ENCODE results near the gene MRGPRD. TPM values are rescaled to one million over a fixed set of nuclear protein-coding genes. Genes with fewer than 3 reads are reported as not detected.

The MRGPRD gene
- total and polyA plus RNA-seq, 4 experiments from 2014 or later, result 0.48 TPM; not detected in 3

GRCh38 chr11:68996376-68997123, 15.8 kb upstream of the MRGPRD start:
- intact Hi-C loops (cut with micrococcal nuclease), result no loop called here
- H3K4me1 ChIP-seq (ENCODE audit: insufficient read depth, low read length), result no peaks in the 10 kb centered on the region
- CTCF ChIA-PET (ENCODE audit: partially characterized antibody), result no interaction called here
- no peak overlapping the region for H3K4me3 Mint-ChIP-seq
- no peak overlapping the region for H3K27ac ChIP-seq (ENCODE audit: low read depth, low read length)
- POLR2A ChIA-PET (ENCODE audit: partially characterized antibody), result no interaction called here
- DNase-seq, result no peak
- H3K36me3 ChIP-seq (ENCODE audit: insufficient read depth, low read length), result no peaks in the 10 kb centered on the region
- no peaks in the 10 kb centered on the region for H3K36me3 Mint-ChIP-seq
- no peaks in the 10 kb centered on the region for H3K9me3 ChIP-seq (ENCODE audit: control insufficient read depth in 1 of 2, low read length in 2 of 2)
- no peak overlapping the region for H3K27ac Mint-ChIP-seq
- H3K27me3 ChIP-seq (ENCODE audit: insufficient read depth, low read length), result no peaks in the 10 kb centered on the region
- H3K4me1 Mint-ChIP-seq, result peaks cover 0 to 4% (median 1%) of the 10 kb centered on the region in 4 donors
- peaks cover 13 to 18% of the 10 kb centered on the region in 2 donors for H3K27me3 Mint-ChIP-seq
- no peak overlapping the region for H3K4me3 ChIP-seq (ENCODE audit: low read length in 2 of 2)
- H3K9me3 Mint-ChIP-seq, result no peaks in the 10 kb centered on the region

GRCh38 chr11:68994894-68995285, 14.1 kb upstream of the MRGPRD start:
- H3K36me3 Mint-ChIP-seq, result no peaks in the 10 kb centered on the region
- H3K4me1 Mint-ChIP-seq, result peaks cover 0 to 7% (median 1%) of the 10 kb centered on the region in 4 donors
- CTCF ChIA-PET (ENCODE audit: partially characterized antibody), result no interaction called here

GRCh38 chr11:68994161-68994893, 13.5 kb upstream of the MRGPRD start:
- intact Hi-C loops (cut with micrococcal nuclease), result no loop called here
- Histone ChIP-seq H3K4me1 (ENCODE audit: insufficient read depth, low read length) (no peaks in the 10 kb centered on the region), H3K27ac (ENCODE audit: low read depth, low read length) (no peak overlapping the region), H3K27me3 (ENCODE audit: insufficient read depth, low read length) (no peaks in the 10 kb centered on the region), H3K9me3 (ENCODE audit: control insufficient read depth in 1 of 2, low read length in 2 of 2) (no peaks in the 10 kb centered on the region), H3K36me3 (ENCODE audit: insufficient read depth, low read length) (no peaks in the 10 kb centered on the region), H3K4me3 (ENCODE audit: low read length in 2 of 2) (no peak overlapping the region)
- ChIA-PET CTCF (ENCODE audit: partially characterized antibody) (no interaction called here), POLR2A (ENCODE audit: partially characterized antibody) (no interaction called here)
- no peak for DNase-seq
- H3K27me3 Mint-ChIP-seq, result peaks cover 13 to 20% of the 10 kb centered on the region in 2 donors
- no peaks in the 10 kb centered on the region for H3K36me3 Mint-ChIP-seq
- H3K4me3 Mint-ChIP-seq, result peak overlapping the region in 1 of 8 donors; percentile 0
- H3K27ac Mint-ChIP-seq, result no peak overlapping the region
- H3K9me3 Mint-ChIP-seq, result no peaks in the 10 kb centered on the region
- peaks cover 0 to 7% (median 1%) of the 10 kb centered on the region in 4 donors for H3K4me1 Mint-ChIP-seq

More at GRCh38 chr11:68994894-68995285, 14.1 kb upstream of the MRGPRD start:
- no peaks in the 10 kb centered on the region for H3K9me3 ChIP-seq (ENCODE audit: control insufficient read depth in 1 of 2, low read length in 2 of 2)
- H3K4me3 ChIP-seq (ENCODE audit: low read length in 2 of 2), result no peak overlapping the region
- POLR2A ChIA-PET (ENCODE audit: partially characterized antibody), result no interaction called here
- peak overlapping the region in 1 of 8 donors; percentile 0 for H3K4me3 Mint-ChIP-seq
- H3K27me3 Mint-ChIP-seq, result peaks cover 13 to 20% of the 10 kb centered on the region in 2 donors
- H3K9me3 Mint-ChIP-seq, result no peaks in the 10 kb centered on the region
- intact Hi-C loops (cut with micrococcal nuclease), result no loop called here
- H3K27me3 ChIP-seq (ENCODE audit: insufficient read depth, low read length), result no peaks in the 10 kb centered on the region
- H3K27ac Mint-ChIP-seq, result no peak overlapping the region
- no peaks in the 10 kb centered on the region for H3K4me1 ChIP-seq (ENCODE audit: insufficient read depth, low read length)
- no peaks in the 10 kb centered on the region for H3K36me3 ChIP-seq (ENCODE audit: insufficient read depth, low read length)
- DNase-seq, result no peak
- no peak overlapping the region for H3K27ac ChIP-seq (ENCODE audit: low read depth, low read length)

- H3K4me3 Mint-ChIP-seq, result no peak overlapping the region
- no peak for DNase-seq
- POLR2A ChIA-PET (ENCODE audit: partially characterized antibody), result no interaction called here
Measured at GRCh38 chr11:68993546-68993945, 12.8 kb upstream of the MRGPRD start.

GRCh38 chr11:68992743-68993255, 12.0 kb upstream of the MRGPRD start:
- intact Hi-C loops (cut with micrococcal nuclease), result no loop called here
- no peak for DNase-seq
- POLR2A ChIA-PET (ENCODE audit: partially characterized antibody), result no interaction called here

More at GRCh38 chr11:68993546-68993945, 12.8 kb upstream of the MRGPRD start:
- Histone ChIP-seq H3K36me3 (ENCODE audit: insufficient read depth, low read length) (no peaks in the 10 kb centered on the region), H3K27me3 (ENCODE audit: insufficient read depth, low read length) (no peaks in the 10 kb centered on the region), H3K9me3 (ENCODE audit: control insufficient read depth in 1 of 2, low read length in 2 of 2) (no peaks in the 10 kb centered on the region), H3K4me3 (ENCODE audit: low read length in 2 of 2) (no peak overlapping the region), H3K27ac (ENCODE audit: low read depth, low read length) (no peak overlapping the region), H3K4me1 (ENCODE audit: insufficient read depth, low read length) (no peaks in the 10 kb centered on the region)
- Mint-ChIP-seq H3K27ac (no peak overlapping the region), H3K9me3 (no peaks in the 10 kb centered on the region), H3K4me1 (peaks cover 2 to 8% (median 2%) of the 10 kb centered on the region in 4 donors), H3K27me3 (peaks cover 13 to 19% of the 10 kb centered on the region in 2 donors), H3K36me3 (no peaks in the 10 kb centered on the region)
- intact Hi-C loops (cut with micrococcal nuclease), result no loop called here
- CTCF ChIA-PET (ENCODE audit: partially characterized antibody), result no interaction called here

GRCh38 chr11:68990995-68991780, 10.4 kb upstream of the MRGPRD start:
- POLR2A ChIA-PET (ENCODE audit: partially characterized antibody), result no interaction called here
- H3K36me3 Mint-ChIP-seq, result peaks cover 8 to 11% of the 10 kb centered on the region in 2 donors
- no peak overlapping the region for H3K4me3 Mint-ChIP-seq

More at GRCh38 chr11:68992743-68993255, 12.0 kb upstream of the MRGPRD start:
- CTCF ChIA-PET (ENCODE audit: partially characterized antibody), result no interaction called here
- Histone ChIP-seq H3K9me3 (ENCODE audit: control insufficient read depth in 1 of 2, low read length in 2 of 2) (no peaks in the 10 kb centered on the region), H3K27ac (ENCODE audit: low read depth, low read length) (no peak overlapping the region), H3K4me3 (ENCODE audit: low read length in 2 of 2) (no peak overlapping the region), H3K4me1 (ENCODE audit: insufficient read depth, low read length) (no peaks in the 10 kb centered on the region), H3K27me3 (ENCODE audit: insufficient read depth, low read length) (no peaks in the 10 kb centered on the region), H3K36me3 (ENCODE audit: insufficient read depth, low read length) (no peaks in the 10 kb centered on the region)
- H3K36me3 Mint-ChIP-seq, result peaks cover 0 to 2% of the 10 kb centered on the region in 2 donors
- no peak overlapping the region for H3K27ac Mint-ChIP-seq
- peaks cover 2 to 9% (median 6%) of the 10 kb centered on the region in 4 donors for H3K4me1 Mint-ChIP-seq
- peak overlapping the region in 1 of 8 donors; percentile 41 for H3K4me3 Mint-ChIP-seq
- H3K9me3 Mint-ChIP-seq, result no peaks in the 10 kb centered on the region
- peaks cover 13 to 19% of the 10 kb centered on the region in 2 donors for H3K27me3 Mint-ChIP-seq

More at GRCh38 chr11:68990995-68991780, 10.4 kb upstream of the MRGPRD start:
- Histone ChIP-seq H3K27me3 (ENCODE audit: insufficient read depth, low read length) (no peaks in the 10 kb centered on the region), H3K9me3 (ENCODE audit: control insufficient read depth in 1 of 2, low read length in 2 of 2) (no peaks in the 10 kb centered on the region), H3K4me1 (ENCODE audit: insufficient read depth, low read length) (no peaks in the 10 kb centered on the region), H3K27ac (ENCODE audit: low read depth, low read length) (no peak overlapping the region), H3K4me3 (ENCODE audit: low read length in 2 of 2) (no peak overlapping the region), H3K36me3 (ENCODE audit: insufficient read depth, low read length) (no peaks in the 10 kb centered on the region)
- Mint-ChIP-seq H3K9me3 (peaks cover 3 to 14% (median 10%) of the 10 kb centered on the region in 8 donors), H3K4me1 (peaks cover 2 to 9% (median 5%) of the 10 kb centered on the region in 4 donors), H3K27me3 (peaks cover 14 to 27% of the 10 kb centered on the region in 2 donors), H3K27ac (no peak overlapping the region)
- CTCF ChIA-PET (ENCODE audit: partially characterized antibody), result no interaction called here
- intact Hi-C loops (cut with micrococcal nuclease), result no loop called here
- no peak for DNase-seq

Measured in CD4-positive, alpha-beta memory T cell (primary cell).